NCI-H1092 treated with DMSO at 0.1 percent for 48 hours (cell line): ENCODE measurements around the gene SRRM2.

Experiments used
- DNase-seq: peaks from one replicate; lab custom pipeline; 2025; lab: John Stamatoyannopoulos, UW

The SRRM2 gene

DNA sequence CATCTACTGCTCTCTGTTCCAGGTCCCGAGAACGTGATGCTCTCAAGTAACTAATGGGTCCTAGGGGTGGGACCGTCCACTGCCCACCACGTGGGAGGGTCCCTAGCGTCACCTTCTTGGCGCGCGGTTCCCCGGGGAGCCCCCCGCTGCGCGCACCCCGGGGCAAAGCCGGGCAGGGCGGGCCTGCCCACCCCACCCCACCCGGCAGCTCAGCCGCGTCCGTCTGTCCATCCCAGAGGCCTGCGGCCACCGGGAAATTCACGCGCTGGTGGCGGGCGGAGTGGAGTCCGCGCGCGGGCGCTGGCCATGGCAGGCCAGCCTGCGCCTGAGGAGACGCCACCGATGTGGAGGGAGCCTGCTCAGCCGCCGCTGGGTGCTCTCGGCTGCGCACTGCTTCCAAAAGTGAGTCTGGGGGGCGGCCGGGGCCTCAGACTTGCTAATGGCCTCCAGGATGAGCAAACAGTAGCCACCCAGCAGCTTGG lies 46.3 kb downstream of the SRRM2 start:
- no peak for DNase-seq

DNA sequence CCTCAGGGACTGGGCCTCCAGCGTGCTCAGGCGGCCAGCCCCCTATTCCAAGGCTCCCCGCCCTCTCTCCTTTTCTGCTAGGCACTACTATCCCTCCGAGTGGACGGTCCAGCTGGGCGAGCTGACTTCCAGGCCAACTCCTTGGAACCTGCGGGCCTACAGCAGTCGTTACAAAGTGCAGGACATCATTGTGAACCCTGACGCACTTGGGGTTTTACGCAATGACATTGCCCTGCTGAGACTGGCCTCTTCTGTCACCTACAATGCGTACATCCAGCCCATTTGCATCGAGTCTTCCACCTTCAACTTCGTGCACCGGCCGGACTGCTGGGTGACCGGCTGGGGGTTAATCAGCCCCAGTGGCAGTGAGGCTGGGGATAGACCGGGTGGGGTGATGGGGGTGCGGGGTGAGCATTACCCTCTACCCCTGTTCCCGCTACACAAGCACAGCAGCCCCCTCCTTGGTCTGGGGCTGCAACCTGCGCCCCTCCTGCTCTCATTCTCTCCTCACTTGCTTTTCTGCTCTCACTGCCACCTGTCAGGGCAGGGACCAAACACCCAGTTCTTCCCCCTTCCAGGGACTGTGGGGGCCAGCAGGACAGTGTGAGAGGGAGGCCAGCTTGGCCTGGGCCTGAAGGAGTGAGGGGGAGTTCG lies 46.9 kb downstream of the SRRM2 start:
- no peak for DNase-seq

DNA sequence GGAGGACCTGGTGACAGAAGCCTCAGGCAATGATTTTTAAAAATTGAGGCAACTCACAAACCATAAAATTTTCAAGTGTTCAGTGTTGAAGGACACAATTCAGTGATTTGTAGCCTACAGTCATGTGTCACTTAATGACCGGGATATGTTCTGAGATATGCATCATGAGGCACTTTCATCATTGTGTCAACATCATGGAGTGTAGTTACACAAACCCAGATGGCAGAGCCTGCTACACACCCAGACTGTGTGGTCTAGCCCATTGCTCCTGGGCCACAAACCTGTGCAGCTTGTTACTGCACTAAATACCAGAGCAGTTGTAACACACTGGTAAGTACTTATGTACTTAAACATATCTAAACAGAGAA lies 47.4 kb downstream of the SRRM2 start:
- DNase-seq = no peak

- no peak for DNase-seq
Measured at GRCh38 chr16:2803545-2804195, 51.2 kb downstream of the SRRM2 start.

DNA sequence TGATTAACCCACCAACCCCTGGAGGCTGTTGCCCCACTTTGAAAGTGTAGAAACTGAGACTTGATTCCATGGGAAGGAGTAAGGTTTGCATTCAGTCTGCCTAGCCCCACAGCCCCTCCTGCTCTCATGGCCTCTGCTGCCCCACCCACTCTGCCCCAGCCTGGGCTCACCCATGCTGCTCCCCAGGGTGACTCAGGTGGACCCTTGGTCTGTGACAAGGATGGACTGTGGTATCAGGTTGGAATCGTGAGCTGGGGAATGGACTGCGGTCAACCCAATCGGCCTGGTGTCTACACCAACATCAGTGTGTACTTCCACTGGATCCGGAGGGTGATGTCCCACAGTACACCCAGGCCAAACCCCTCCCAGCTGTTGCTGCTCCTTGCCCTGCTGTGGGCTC lies 52.3 kb downstream of the SRRM2 start:
- no peak for DNase-seq

- no peak for DNase-seq
Measured at GRCh38 chr16:2806286-2806685, 53.8 kb downstream of the SRRM2 start.

DNA sequence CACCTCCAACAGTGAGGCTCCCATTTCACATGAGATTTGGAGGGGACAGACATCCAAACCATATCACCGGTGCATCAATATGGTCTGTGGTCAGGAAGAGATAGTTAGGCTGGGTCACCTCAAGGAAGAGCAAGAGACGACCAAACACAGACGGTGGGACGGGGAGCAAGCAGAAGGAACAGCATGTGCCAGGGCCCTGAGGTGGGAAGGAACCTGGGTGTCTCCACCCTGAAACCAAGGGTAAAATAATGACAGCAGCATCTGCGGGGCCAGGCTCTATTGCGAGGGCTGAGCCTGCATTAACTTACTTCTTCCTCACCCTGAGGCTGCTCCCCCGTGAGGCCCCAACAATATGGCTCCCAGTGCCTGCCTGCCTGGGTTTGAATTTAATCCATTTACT lies 55.7 kb downstream of the SRRM2 start:
- no peak for DNase-seq

DNA sequence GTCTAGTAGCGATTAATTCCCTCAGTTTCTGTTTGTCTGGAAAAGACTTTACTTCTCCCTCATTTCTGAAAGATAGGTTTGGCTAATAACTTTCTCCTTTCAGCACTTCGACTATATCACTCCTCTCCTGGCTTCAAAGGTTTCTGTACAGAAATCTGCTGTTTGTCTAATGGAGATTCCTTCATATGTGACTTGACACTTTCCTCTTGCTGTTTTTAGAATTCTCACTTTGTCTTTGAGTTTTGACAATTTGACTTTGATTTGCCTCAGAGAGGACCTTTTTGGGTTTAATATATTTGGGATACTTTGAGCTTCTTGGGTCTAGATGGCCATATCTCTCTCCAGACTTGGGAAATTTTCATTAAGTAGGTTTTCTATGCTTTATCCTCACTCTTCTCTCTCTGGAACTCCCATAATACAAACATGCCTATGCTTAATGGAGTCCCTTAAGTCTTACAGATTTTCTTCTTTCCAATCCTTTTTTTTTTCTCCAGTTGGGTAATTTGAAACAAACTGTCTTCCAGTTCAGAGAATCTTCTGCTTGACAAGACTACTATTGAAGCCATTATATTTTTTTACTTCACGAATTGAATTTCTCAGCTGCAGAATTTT lies 56.8 kb downstream of the SRRM2 start:
- DNase-seq = no peak

- no peak for DNase-seq
Measured at GRCh38 chr16:2810651-2811050, 58.2 kb downstream of the SRRM2 start.

- DNase-seq = no peak
Measured at GRCh38 chr16:2811703-2812471, 59.4 kb downstream of the SRRM2 start.

GRCh38 chr16:2813771-2814221 lies 61.4 kb downstream of the SRRM2 start:
- no peak for DNase-seq

GRCh38 chr16:2814551-2815298 lies 62.3 kb downstream of the SRRM2 start:
- DNase-seq = no peak

DNA sequence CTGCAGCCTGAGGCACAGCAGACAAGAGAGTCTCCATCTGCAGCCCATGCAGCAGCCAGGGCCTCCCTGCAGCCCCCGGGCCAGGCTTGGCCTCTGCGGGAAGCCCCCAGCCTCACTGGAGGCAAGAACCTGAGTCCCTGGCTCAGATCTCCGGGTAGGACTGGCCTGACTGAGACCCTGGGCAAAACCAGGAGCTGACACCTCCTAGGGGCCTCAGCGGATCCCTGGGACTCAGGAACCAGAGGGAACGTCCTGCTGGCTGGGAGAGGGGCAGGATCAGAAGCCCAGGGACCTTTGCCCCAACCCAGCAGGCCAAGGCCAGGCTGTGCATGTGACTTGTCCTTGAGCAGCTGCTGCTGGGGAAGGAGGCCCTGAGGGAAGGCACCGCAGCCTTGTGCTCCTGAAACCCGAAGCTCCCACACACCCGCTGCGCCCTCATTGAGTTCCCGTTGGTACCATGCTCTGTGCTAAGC lies 62.9 kb downstream of the SRRM2 start:
- no peak for DNase-seq

DNA sequence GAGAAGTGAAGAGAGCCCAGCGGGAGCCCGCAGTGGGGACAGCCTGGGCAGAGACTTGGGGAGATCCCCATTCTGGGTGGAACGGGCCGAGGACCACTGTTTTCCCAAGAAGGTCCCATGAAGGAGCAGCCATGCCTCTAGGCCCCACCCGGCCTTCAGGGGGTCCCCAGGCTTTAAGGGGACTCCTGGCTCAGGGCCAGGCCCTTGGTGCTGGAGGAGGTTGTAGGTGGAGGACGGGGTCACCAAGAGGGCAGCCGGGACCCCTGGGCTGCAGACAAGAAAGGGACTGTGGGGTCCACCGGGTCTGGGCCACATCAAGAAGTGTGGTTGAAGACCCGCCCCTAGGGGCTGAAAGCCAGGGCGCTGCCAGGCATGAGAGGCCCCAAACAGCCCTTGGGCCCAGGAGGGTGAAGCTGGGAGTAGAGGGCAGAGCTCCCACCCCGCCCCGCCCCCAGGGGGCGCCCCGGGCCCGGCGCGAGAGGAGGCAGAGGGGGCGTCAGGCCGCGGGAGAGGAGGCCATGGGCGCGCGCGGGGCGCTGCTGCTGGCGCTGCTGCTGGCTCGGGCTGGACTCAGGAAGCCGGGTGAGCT lies 64.4 kb downstream of the SRRM2 start, which contains the start of gene PRSS21:
PRSS21 (plus strand) TSS at position 487 of the 589 bp plus-strand sequence; CDS start at position 519, 32 bp downstream.
- DNase-seq = no peak

DNA sequence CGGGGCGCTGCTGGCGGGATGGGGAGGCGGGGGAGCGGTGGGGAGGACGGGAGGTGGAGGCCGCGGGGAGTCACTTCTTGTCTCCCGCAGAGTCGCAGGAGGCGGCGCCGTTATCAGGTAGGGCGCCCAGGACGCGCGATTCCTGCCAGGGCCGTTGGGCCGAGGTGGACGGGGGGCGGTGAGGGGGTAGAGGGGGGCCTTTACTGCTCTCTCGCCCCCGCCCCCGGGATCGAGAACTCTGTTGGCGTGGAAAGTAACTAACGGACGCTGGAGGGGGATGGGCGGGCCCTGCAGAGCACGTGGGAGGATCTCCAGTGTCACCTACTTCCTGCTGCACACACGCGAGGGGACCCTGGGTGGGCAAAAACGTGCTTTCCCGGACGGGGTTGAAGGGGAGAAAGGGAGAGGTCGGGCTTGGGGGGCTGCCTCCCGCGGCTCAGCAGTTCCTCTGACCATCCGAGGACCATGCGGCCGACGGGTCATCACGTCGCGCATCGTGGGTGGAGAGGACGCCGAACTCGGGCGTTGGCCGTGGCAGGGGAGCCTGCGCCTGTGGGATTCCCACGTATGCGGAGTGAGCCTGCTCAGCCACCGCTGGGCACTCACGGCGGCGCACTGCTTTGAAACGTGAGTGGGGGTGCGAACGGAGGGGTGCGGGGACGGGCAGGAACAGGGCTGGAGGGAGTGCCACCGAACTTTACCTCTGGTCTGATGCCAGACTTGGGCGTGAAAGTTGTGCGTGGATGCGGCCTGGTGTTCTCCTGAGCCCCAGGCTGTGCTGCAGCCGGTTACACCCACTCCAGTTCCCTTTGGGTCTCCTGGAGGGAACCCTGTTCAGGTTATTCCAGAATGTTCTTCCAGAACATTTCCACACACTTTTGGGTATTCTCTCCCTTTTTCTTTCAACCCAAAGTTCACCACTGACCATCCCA lies 65.2 kb downstream of the SRRM2 start:
- no peak for DNase-seq

DNA sequence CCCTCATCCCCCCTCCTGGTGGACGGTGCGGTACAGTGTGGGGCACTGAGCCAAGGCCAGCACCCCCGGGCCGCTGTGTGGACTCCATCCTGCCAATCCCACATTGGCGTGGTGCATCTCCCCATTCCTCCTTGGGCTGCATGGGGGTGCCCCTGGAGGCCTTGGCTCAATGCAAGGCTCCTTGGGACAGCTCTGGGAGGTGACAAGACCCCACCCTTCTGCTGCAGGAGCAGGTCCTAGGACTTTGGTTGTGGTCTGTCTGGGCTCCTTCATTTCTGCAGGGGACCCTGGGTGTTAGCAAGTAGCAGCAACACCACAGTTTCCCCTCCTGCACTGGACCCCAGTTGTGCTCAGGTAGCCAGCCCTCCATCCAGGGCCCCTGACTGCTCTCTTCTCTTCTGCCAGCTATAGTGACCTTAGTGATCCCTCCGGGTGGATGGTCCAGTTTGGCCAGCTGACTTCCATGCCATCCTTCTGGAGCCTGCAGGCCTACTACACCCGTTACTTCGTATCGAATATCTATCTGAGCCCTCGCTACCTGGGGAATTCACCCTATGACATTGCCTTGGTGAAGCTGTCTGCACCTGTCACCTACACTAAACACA lies 65.9 kb downstream of the SRRM2 start:
- no peak for DNase-seq

- DNase-seq = no peak
Measured at GRCh38 chr16:2819179-2819938, 66.9 kb downstream of the SRRM2 start.

GRCh38 chr16:2819939-2820835 lies 67.7 kb downstream of the SRRM2 start:
- DNase-seq = no peak
